ENCODE results near the gene PHF14.

GRCh38 chr7:11212080-11212711 is 238.5 kb downstream of the PHF14 start:
- TF ChIP-seq ZNF70 (CRISPR knock-in tag; IDR thresholded peaks at IDR 0.05) = no peak
- TF ChIP-seq SNAI2 (CRISPR knock-in tag; IDR thresholded peaks at IDR 0.05) = no peak
- TF ChIP-seq TSHZ2 (CRISPR knock-in tag; IDR thresholded peaks at IDR 0.05) = no peak
- no peak for TF ChIP-seq TCF4 (CRISPR knock-in tag; IDR thresholded peaks at IDR 0.05; ENCODE audit: borderline replicate concordance)
- TF ChIP-seq PATZ1 (CRISPR knock-in tag; IDR thresholded peaks at IDR 0.05; ENCODE audit: borderline replicate concordance) = no peak
- TF ChIP-seq ISL1 (CRISPR knock-in tag; IDR thresholded peaks at IDR 0.05) = no peak
